ENCODE results near the gene EDEM3.

The EDEM3 gene

DNA sequence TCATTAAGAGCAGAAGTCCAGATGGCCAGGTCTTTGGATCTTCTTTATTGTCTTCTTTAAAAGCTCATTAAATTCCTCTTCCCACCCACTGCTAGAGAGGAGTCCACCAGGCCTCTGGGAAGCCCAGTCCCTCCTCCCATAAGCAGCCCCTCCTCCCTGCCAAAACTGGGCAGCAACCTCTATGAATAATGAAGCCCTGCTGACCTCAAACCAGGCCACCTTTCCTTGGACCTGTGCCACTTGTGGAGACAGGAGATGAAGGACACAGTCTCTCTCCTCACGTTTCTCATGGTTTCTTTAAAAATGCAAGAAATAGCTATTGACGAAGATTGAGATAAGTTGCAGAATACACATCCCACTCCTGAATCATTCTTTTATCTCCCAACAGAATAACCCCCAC lies 112.8 kb downstream of the EDEM3 start:
- TF ChIP-seq POLR2A (IDR thresholded peaks at IDR 0.05; ENCODE audit: low read length) = no peak
- TF ChIP-seq GATA1 (IDR thresholded peaks at IDR 0.05; ENCODE audit: low read depth, low read length) = no peak
- no peak for DNase-seq

DNA sequence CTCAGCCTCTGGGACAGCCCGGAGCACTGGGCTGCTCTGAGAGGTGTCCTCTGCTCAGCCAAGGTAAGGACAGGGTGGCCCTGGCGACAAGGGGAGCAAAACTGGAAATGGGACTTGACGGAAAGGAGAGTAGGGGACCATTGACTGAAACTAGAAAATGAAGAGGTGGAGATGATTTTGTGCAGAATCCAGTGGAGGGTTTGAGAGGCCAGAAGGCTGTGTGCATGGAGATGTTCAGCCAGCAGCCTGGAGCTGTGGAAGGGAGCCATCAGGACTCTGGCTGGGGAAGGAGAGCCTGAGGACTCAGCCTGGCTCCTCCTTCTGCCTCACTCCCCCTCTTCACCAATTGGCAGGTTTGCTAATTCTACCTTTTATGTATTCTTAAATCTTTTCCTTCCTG lies 114.2 kb downstream of the EDEM3 start:
- TF ChIP-seq POLR2A (IDR thresholded peaks at IDR 0.05; ENCODE audit: low read length) (no peak), GATA1 (IDR thresholded peaks at IDR 0.05; ENCODE audit: low read depth, low read length) (no peak)
- DNase-seq = no peak

Measured in erythroblast (primary cell).